NOMO-1 (cell line): Measurements from ENCODE around the gene ZBTB5.
A peak's percentile ranks its signal among the peaks of the same experiment; 100 is the strongest.
"Not testable (repeated sequence)": the region's sequence is repeated elsewhere in the genome, so short reads cannot be mapped to it uniquely, and the experiment has no call there.

Experiments
- DNase-seq, 2 experiments: peaks; one replicate each; lab custom pipeline; 2025; ENCODE audit not compliant: unreplicated experiment in 2 of 2; lab: John Stamatoyannopoulos, UW

ZBTB5 gene

GRCh38 chr9:37465249-37466036 lies at the start of gene ZBTB5:
Gene ZBTB5 (minus strand): TSS chr9:37465450. CDS start chr9:37442551, 22,899 bp downstream.
- peak; percentile 90 to 97 for DNase-seq

GRCh38 chr9:37514999-37515398 lies 49.7 kb upstream of the ZBTB5 start:
- no peak for DNase-seq

- not testable (repeated sequence) for DNase-seq
Observed at GRCh38 chr9:37514415-37514814, 49.2 kb upstream of the ZBTB5 start.

GRCh38 chr9:37512437-37512836 lies 47.2 kb upstream of the ZBTB5 start:
- DNase-seq, result no peak

- DNase-seq, result no peak
Observed at GRCh38 chr9:37511016-37512010, 46.1 kb upstream of the ZBTB5 start.

- not testable (repeated sequence) for DNase-seq
Observed at GRCh38 chr9:37510053-37510452, 44.8 kb upstream of the ZBTB5 start.

- DNase-seq, result no peak
Observed at GRCh38 chr9:37509536-37509935, 44.3 kb upstream of the ZBTB5 start.

GRCh38 chr9:37508834-37509206 lies 43.6 kb upstream of the ZBTB5 start:
- no peak for DNase-seq

- DNase-seq, result no peak
Observed at GRCh38 chr9:37508135-37508833, 43.0 kb upstream of the ZBTB5 start.

GRCh38 chr9:37507566-37508134 lies 42.4 kb upstream of the ZBTB5 start:
- DNase-seq, result no peak

- DNase-seq, result no peak
Observed at GRCh38 chr9:37504605-37505004, 39.4 kb upstream of the ZBTB5 start.

GRCh38 chr9:37503736-37504135 lies 38.5 kb upstream of the ZBTB5 start:
- DNase-seq, result no peak

GRCh38 chr9:37501957-37502596 lies 36.8 kb upstream of the ZBTB5 start:
- DNase-seq, result no peak

- no peak for DNase-seq
Observed at GRCh38 chr9:37499297-37499696, 34.0 kb upstream of the ZBTB5 start.

- DNase-seq, result no peak
Observed at GRCh38 chr9:37498457-37498856, 33.2 kb upstream of the ZBTB5 start.

GRCh38 chr9:37497320-37497719 lies 32.1 kb upstream of the ZBTB5 start:
- DNase-seq, result no peak

GRCh38 chr9:37496020-37496419 lies 30.8 kb upstream of the ZBTB5 start:
- DNase-seq, result no peak

GRCh38 chr9:37495571-37495970 lies 30.3 kb upstream of the ZBTB5 start:
- no peak for DNase-seq

- no peak for DNase-seq
Observed at GRCh38 chr9:37491939-37492338, 26.7 kb upstream of the ZBTB5 start.
